Peyer's patch (tissue), 4 donors: ENCODE measurements around the gene HCAR1.
"Not testable (repeated sequence)": the region's sequence is repeated elsewhere in the genome, so short reads cannot be mapped to it uniquely, and the experiment has no call there.

Experiments used
- CTCF ChIP-seq, 6 experiments: fragments of 450-650 bp in 4 of 6; fragments of 200-600 bp in 2 of 6; sonication (generic) in 1 of 6; IDR thresholded peaks; one replicate each; pipeline ENCODE4 v1.5.1; 2017 to 2019; ENCODE audit warnings: antibody characterized with exemption in 6 of 6, mild to moderate bottlenecking in 3 of 6, moderate library complexity in 1 of 6
- POLR2A ChIP-seq, 2 donors: fragments of 450-650 bp; IDR thresholded peaks; one replicate each; pipeline ENCODE4 v1.5.1; 2017; ENCODE audit warnings: antibody characterized with exemption in 2 of 2, mild to moderate bottlenecking in 2 of 2, moderate library complexity in 2 of 2

DNA sequence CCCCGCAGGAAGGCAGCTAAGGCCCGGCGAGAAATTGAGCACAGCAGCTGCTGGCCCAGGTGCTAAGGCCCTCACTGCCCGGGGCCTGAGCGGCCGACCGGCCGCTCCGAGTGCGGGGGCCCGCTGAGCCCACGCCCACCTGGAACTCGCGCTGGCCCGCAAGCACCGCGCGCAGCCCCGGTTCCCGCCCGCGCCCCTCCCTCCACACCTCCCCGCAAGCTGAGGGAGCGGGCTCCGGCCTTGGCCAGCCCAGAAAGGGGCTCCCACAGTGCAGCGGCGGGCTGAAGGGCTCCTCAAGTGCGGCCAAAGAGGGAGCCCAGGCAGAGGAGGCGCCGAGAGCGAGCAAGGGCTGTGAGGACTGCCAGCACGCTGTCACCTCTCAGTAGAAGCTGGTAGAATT, 53.9 kb downstream of the HCAR1 start:
- TF ChIP-seq CTCF, POLR2A (IDR thresholded peaks at IDR 0.05): not testable (repeated sequence)
